PC-3 (cell line): Measurements from ENCODE around the gene SEC22C.
"Not testable (repeated sequence)": the region's sequence is repeated elsewhere in the genome, so short reads cannot be mapped to it uniquely, and the experiment has no call there.

ENCODE experiments used
- EZH2 ChIP-seq: fragments of 300-600 bp; sonication (generic); IDR thresholded peaks from one replicate; pipeline ENCODE4 v1.6.1; 2017; ENCODE audit warnings: antibody characterized with exemption, mild to moderate bottlenecking, low read length; ENCODE audit not compliant: unreplicated experiment
- EZH2phosphoT487 ChIP-seq: fragments of 300-600 bp; sonication (generic); IDR thresholded peaks from 2 replicates; pipeline ENCODE4 v1.6.1; 2018; ENCODE audit warnings: mild to moderate bottlenecking, antibody characterized with exemption, low read length, borderline replicate concordance
- TF ChIP-seq, protein P1 (sequence below): fragments of 300-600 bp; sonication (generic); conservative IDR thresholded peaks from 2 replicates; pipeline ENCODE4 v1.5.1; 2017; ENCODE audit warnings: antibody characterized with exemption, low read depth, mild to moderate bottlenecking, low read length

DNA sequence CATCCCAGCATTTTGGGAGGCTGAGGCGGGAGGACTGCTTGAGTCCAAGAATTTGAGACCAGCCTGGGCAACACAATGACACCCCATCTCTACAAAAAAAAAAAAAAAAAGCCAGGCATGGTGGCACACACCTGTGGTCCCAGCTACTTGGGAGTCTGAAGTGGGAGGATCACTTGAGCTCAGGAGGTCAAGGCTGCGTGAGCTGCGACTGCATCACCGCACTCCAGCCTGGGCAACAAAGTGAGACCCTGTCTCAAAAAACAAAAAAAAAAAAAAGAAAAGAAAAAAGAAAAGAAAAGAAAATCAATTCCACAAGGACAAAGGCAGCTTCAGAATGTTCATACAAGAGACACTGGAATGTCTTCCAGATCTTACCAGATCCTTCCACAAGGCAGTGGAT is 2.4 kb downstream of the SEC22C start:
- TF ChIP-seq EZH2, EZH2phosphoT487: not testable (repeated sequence)
- TF ChIP-seq, protein P1, sequence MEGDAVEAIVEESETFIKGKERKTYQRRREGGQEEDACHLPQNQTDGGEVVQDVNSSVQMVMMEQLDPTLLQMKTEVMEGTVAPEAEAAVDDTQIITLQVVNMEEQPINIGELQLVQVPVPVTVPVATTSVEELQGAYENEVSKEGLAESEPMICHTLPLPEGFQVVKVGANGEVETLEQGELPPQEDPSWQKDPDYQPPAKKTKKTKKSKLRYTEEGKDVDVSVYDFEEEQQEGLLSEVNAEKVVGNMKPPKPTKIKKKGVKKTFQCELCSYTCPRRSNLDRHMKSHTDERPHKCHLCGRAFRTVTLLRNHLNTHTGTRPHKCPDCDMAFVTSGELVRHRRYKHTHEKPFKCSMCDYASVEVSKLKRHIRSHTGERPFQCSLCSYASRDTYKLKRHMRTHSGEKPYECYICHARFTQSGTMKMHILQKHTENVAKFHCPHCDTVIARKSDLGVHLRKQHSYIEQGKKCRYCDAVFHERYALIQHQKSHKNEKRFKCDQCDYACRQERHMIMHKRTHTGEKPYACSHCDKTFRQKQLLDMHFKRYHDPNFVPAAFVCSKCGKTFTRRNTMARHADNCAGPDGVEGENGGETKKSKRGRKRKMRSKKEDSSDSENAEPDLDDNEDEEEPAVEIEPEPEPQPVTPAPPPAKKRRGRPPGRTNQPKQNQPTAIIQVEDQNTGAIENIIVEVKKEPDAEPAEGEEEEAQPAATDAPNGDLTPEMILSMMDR: not testable (repeated sequence)
